ENCODE measurements around the gene STOX1. TPM values are rescaled to one million over a fixed set of nuclear protein-coding genes. Genes with fewer than 3 reads are reported as not detected.

Gene STOX1
- total and polyA plus RNA-seq, 2 of the 13 experiments (the other 11 are each of a cell fraction or from before 2014, with no cell fraction given): 2.5 to 6.0 TPM

- DNase-seq (ENCODE audit: low spot score) (peak; percentile 64), ATAC-seq (no peak), FAIRE-seq (peak; percentile 80)
- WGBS (ENCODE audit: low lambda C conversion rate): 48% methylated on average over 3 of the region's 3 CpGs
- POLR2A ChIA-PET: interaction anchor here (0.6 to 2.4 kb wide), 3 partner anchors 21 to 70 kb away, joined by 3 to 5 read pairs (median 3); partner anchors contain the start of gene STOX1
- Histone ChIP-seq H3K9ac (ENCODE audit: insufficient read depth, low read depth, low read length) (no peak overlapping the region), H2AFZ (ENCODE audit: low read length) (peak overlapping the region; percentile 32), H4K20me1 (ENCODE audit: insufficient read depth, low read length) (no peaks in the 10 kb centered on the region), H3K9me3 (ENCODE audit: low read length) (no peaks in the 10 kb centered on the region), H3K4me3 (replicated peaks in 1 of 3; ENCODE audit: insufficient read depth in 1 of 3, low read depth in 2 of 3, low read length in 3 of 3) (no peak overlapping the region), H3K36me3 (replicated peaks in 1 of 2; ENCODE audit: control insufficient read depth in 1 of 2, insufficient read depth in 2 of 2, low read length in 2 of 2) (no peaks in the 10 kb centered on the region), H3K4me1 (ENCODE audit: insufficient read depth, low read length) (peaks cover 18% of the 10 kb centered on the region), H3K4me2 (ENCODE audit: low read depth, low read length) (peak overlapping the region; percentile 15; the same call in 1 of the 2 replicates), H3K27me3 (ENCODE audit: control insufficient read depth in 1 of 2, insufficient read depth in 2 of 2, low read length in 2 of 2) (no peaks in the 10 kb centered on the region; a peak in 1 of 5 replicates), H3K27ac (ENCODE audit: extremely low read length, insufficient read depth, low read length) (no peak overlapping the region), H3K79me2 (ENCODE audit: insufficient read depth, low read length) (peaks cover 9% of the 10 kb centered on the region)
- no TSS peak for BruUV-seq (replicated peaks)
- in situ Hi-C loops (cut with HindIII; ENCODE audit: extremely low pct_ligation_motif_present, low pct_unique_long_range_greater_than_20kb) (no loop called here), intact Hi-C loops (cut with micrococcal nuclease; ENCODE audit: unreplicated experiment) (loop anchor here (1.0 to 10.0 kb wide), 3 partner anchors 70 to 137 kb away; partner anchors contain the start of gene STOX1)
- CTCF ChIA-PET (ENCODE audit: low intra/inter-chr PET ratio, low total read pairs): interaction anchor here (0.8 to 2.7 kb wide), 2 partner anchors 71 to 105 kb away, joined by 3 to 22 read pairs; no protein-coding TSS in a partner anchor
- no peak for TF ChIP-seq ZNF317 (CRISPR knock-in tag; IDR thresholded peaks at IDR 0.05)
- TF ChIP-seq STAG1 (CRISPR knock-in tag; IDR thresholded peaks at IDR 0.05): peak; percentile 89
- no peak for TF ChIP-seq CREB1 (IDR thresholded peaks at IDR 0.05)
- no peak for TF ChIP-seq CREB1 (CRISPR knock-in tag; IDR thresholded peaks at IDR 0.05)
- TF ChIP-seq, protein P1, sequence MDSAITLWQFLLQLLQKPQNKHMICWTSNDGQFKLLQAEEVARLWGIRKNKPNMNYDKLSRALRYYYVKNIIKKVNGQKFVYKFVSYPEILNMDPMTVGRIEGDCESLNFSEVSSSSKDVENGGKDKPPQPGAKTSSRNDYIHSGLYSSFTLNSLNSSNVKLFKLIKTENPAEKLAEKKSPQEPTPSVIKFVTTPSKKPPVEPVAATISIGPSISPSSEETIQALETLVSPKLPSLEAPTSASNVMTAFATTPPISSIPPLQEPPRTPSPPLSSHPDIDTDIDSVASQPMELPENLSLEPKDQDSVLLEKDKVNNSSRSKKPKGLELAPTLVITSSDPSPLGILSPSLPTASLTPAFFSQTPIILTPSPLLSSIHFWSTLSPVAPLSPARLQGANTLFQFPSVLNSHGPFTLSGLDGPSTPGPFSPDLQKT (CRISPR knock-in tag; IDR thresholded peaks at IDR 0.05; ENCODE audit: borderline replicate concordance): no peak
- TF ChIP-seq BORCS8-MEF2B (CRISPR knock-in tag; IDR thresholded peaks at IDR 0.05): no peak
- no peak for TF ChIP-seq ZNF441 (CRISPR knock-in tag; IDR thresholded peaks at IDR 0.05; ENCODE audit: borderline replicate concordance)
- peak; percentile 77 for TF ChIP-seq RAD21 (CRISPR knock-in tag; IDR thresholded peaks at IDR 0.05)
- TF ChIP-seq, protein P2, sequence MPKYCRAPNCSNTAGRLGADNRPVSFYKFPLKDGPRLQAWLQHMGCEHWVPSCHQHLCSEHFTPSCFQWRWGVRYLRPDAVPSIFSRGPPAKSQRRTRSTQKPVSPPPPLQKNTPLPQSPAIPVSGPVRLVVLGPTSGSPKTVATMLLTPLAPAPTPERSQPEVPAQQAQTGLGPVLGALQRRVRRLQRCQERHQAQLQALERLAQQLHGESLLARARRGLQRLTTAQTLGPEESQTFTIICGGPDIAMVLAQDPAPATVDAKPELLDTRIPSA (CRISPR knock-in tag; IDR thresholded peaks at IDR 0.05; ENCODE audit: borderline replicate concordance): no peak
- no peak for TF ChIP-seq ZNF7 (CRISPR knock-in tag; IDR thresholded peaks at IDR 0.05)
- no peak for TF ChIP-seq EP300 (IDR thresholded peaks at IDR 0.05; ENCODE audit: low read depth in 2 of 2, low read length in 2 of 2)
- TF ChIP-seq EP300 (CRISPR knock-in tag; IDR thresholded peaks at IDR 0.05; ENCODE audit: borderline replicate concordance): no peak
- TF ChIP-seq, protein P3, sequence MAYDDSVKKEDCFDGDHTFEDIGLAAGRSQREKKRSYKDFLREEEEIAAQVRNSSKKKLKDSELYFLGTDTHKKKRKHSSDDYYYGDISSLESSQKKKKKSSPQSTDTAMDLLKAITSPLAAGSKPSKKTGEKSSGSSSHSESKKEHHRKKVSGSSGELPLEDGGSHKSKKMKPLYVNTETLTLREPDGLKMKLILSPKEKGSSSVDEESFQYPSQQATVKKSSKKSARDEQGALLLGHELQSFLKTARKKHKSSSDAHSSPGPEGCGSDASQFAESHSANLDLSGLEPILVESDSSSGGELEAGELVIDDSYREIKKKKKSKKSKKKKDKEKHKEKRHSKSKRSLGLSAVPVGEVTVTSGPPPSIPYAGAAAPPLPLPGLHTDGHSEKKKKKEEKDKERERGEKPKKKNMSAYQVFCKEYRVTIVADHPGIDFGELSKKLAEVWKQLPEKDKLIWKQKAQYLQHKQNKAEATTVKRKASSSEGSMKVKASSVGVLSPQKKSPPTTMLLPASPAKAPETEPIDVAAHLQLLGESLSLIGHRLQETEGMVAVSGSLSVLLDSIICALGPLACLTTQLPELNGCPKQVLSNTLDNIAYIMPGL (CRISPR knock-in tag; IDR thresholded peaks at IDR 0.05; ENCODE audit: borderline replicate concordance in 1 of 2, low read depth in 1 of 2): no peak; a peak in 1 of 4 replicates
- no peak for TF ChIP-seq PHF8 (CRISPR knock-in tag; IDR thresholded peaks at IDR 0.05)
- TF ChIP-seq ZNF547 (CRISPR knock-in tag; IDR thresholded peaks at IDR 0.05): no peak
- no peak for TF ChIP-seq ZNF253 (CRISPR knock-in tag; IDR thresholded peaks at IDR 0.05; ENCODE audit: borderline replicate concordance)
- no peak for TF ChIP-seq JARID2 (CRISPR knock-in tag; IDR thresholded peaks at IDR 0.05; ENCODE audit: insufficient replicate concordance)
- no peak for TF ChIP-seq NAIF1 (CRISPR knock-in tag; IDR thresholded peaks at IDR 0.05; ENCODE audit: borderline replicate concordance)
- TF ChIP-seq ZNF329 (CRISPR knock-in tag; IDR thresholded peaks at IDR 0.05; ENCODE audit: low read depth): no peak
- TF ChIP-seq RXRB (CRISPR knock-in tag; IDR thresholded peaks at IDR 0.05; ENCODE audit: borderline replicate concordance): peak; percentile 19; the same call in 1 of the 2 replicates
- no peak for TF ChIP-seq ZNF24 (IDR thresholded peaks at IDR 0.05)
- no peak for TF ChIP-seq ZNF788 (CRISPR knock-in tag; IDR thresholded peaks at IDR 0.05; ENCODE audit: borderline replicate concordance)
- no peak for TF ChIP-seq GATAD1 (CRISPR knock-in tag; IDR thresholded peaks at IDR 0.05)
These were observed 70.0 kb downstream of the STOX1 start for GRCh38 chr10:68897336-68897741.
